ENCODE measurements around the gene ACOX3.
"Not testable (repeated sequence)": the region's sequence is repeated elsewhere in the genome, so short reads cannot be mapped to it uniquely, and the experiment has no call there.

The ACOX3 gene

GRCh38 chr4:8440492-8441311, at the start of gene ACOX3, which contains the start of gene TRMT44:
TSS of gene ACOX3 (minus strand) at chr4:8440723. CDS start at chr4:8416521, 24,202 bp downstream.
TSS of gene TRMT44 (plus strand) at chr4:8440777. CDS start at chr4:8440823, 46 bp downstream.
- DNase-seq, result peak; percentile 81

- no peak for DNase-seq
Observed at GRCh38 chr4:8488791-8489369, 48.4 kb upstream of the ACOX3 start.

GRCh38 chr4:8486643-8487042, 46.1 kb upstream of the ACOX3 start:
- DNase-seq, result not testable (repeated sequence)

GRCh38 chr4:8480221-8480620, 39.7 kb upstream of the ACOX3 start:
- DNase-seq, result no peak

- DNase-seq, result no peak
Observed at GRCh38 chr4:8478801-8479744, 38.5 kb upstream of the ACOX3 start.

- no peak for DNase-seq
Observed at GRCh38 chr4:8478371-8478770, 37.8 kb upstream of the ACOX3 start.

- DNase-seq, result no peak
Observed at GRCh38 chr4:8477676-8478075, 37.2 kb upstream of the ACOX3 start.

GRCh38 chr4:8477095-8477635, 36.6 kb upstream of the ACOX3 start:
- DNase-seq, result no peak

- no peak for DNase-seq
Observed at GRCh38 chr4:8475751-8476575, 35.4 kb upstream of the ACOX3 start.

GRCh38 chr4:8474856-8475255, 34.3 kb upstream of the ACOX3 start:
- no peak for DNase-seq

GRCh38 chr4:8473920-8474590, 33.5 kb upstream of the ACOX3 start:
- DNase-seq, result no peak

- no peak for DNase-seq
Observed at GRCh38 chr4:8473198-8473919, 32.8 kb upstream of the ACOX3 start.

GRCh38 chr4:8472689-8473197, 32.2 kb upstream of the ACOX3 start:
- DNase-seq, result no peak

GRCh38 chr4:8472158-8472688, 31.7 kb upstream of the ACOX3 start:
- DNase-seq, result no peak

- DNase-seq, result no peak
Observed at GRCh38 chr4:8471211-8471875, 30.8 kb upstream of the ACOX3 start.

GRCh38 chr4:8470451-8471024, 30.0 kb upstream of the ACOX3 start:
- no peak for DNase-seq

GRCh38 chr4:8469550-8469949, 29.0 kb upstream of the ACOX3 start:
- DNase-seq, result no peak

- DNase-seq, result peak; percentile 6
Observed at GRCh38 chr4:8468746-8469535, 28.4 kb upstream of the ACOX3 start.
